RWPE1 (cell line): ENCODE results near the gene PRND.

Experiments used
- CTCF ChIA-PET: fragments of 350-600 bp; sonication (Branson Sonifier 250); formaldehyde crosslinking; extraction: SDS; loops from one replicate; lab custom pipeline; 2021; lab: Yijun Ruan, JAX
- POLR2A ChIA-PET: fragments of 400-600 bp; formaldehyde crosslinking; extraction: SDS; loops from one replicate; lab custom pipeline; 2020; ENCODE audit warnings: antibody characterized with exemption; ENCODE audit not compliant: low non-redundant PET; lab: Yijun Ruan, JAX
- DNase-seq: peaks from one replicate; pipeline ENCODE4 v3.0.0; 2012; ENCODE audit warnings: low spot score
- H3K27ac ChIP-seq: fragments of 450-650 bp; 2 replicates; pipeline ENCODE4 v1.5.1; 2017
- CTCF ChIP-seq: fragments of 450-650 bp; conservative IDR thresholded peaks from 2 replicates; pipeline ENCODE4 v1.5.1; 2017; ENCODE audit warnings: low read depth, mild to moderate bottlenecking

Gene PRND

GRCh38 chr20:4721719-4722118 lies at the start of gene PRND:
PRND (plus strand) TSS chr20:4721909; CDS start chr20:4724552, 2,643 bp downstream.
- CTCF ChIA-PET = interaction anchor here (0.6 to 1.1 kb wide), 4 partner anchors 108 to 471 kb away, joined by 3 to 5 read pairs (median 3); no protein-coding TSS in a partner anchor

GRCh38 chr20:4672948-4673347 lies 48.8 kb upstream of the PRND start:
- CTCF ChIA-PET = interaction anchor here (0.5 kb wide), 1 partner anchor 12 kb away, joined by 4 read pairs; no protein-coding TSS in a partner anchor
- no peak for DNase-seq
- no peak for TF ChIP-seq CTCF

More at GRCh38 chr20:4721719-4722118, at the start of gene PRND:
- no peak within 1 kb of the TSS for H3K27ac ChIP-seq
- no peak for DNase-seq
- POLR2A ChIA-PET = no interaction called here
- no peak for TF ChIP-seq CTCF

GRCh38 chr20:4673371-4674001 lies 48.2 kb upstream of the PRND start:
- ChIA-PET POLR2A (no interaction called here), CTCF (no interaction called here)
- DNase-seq = no peak
- no peak for TF ChIP-seq CTCF
- no peak overlapping the region for H3K27ac ChIP-seq

More at GRCh38 chr20:4672948-4673347, 48.8 kb upstream of the PRND start:
- no peak overlapping the region for H3K27ac ChIP-seq
- POLR2A ChIA-PET = no interaction called here

- ChIA-PET CTCF (no interaction called here), POLR2A (no interaction called here)
- DNase-seq = no peak
- H3K27ac ChIP-seq = no peak overlapping the region
- no peak for TF ChIP-seq CTCF
Observed at GRCh38 chr20:4674672-4675071, 47.0 kb upstream of the PRND start.

- no peak for DNase-seq
- POLR2A ChIA-PET = no interaction called here
- no peak overlapping the region for H3K27ac ChIP-seq
- TF ChIP-seq CTCF = no peak
- CTCF ChIA-PET = interaction anchor here (0.6 kb wide), 1 partner anchor 53 kb away, joined by 5 read pairs; no protein-coding TSS in a partner anchor
Observed at GRCh38 chr20:4677846-4678245, 43.9 kb upstream of the PRND start.

GRCh38 chr20:4681401-4681800 lies 40.3 kb upstream of the PRND start:
- ChIA-PET POLR2A (interaction anchor here (0.6 kb wide), 1 partner anchor 928 kb away, joined by 6 read pairs; no protein-coding TSS in a partner anchor), CTCF (no interaction called here)
- TF ChIP-seq CTCF = no peak
- DNase-seq = no peak
- peak overlapping the region; percentile 63 for H3K27ac ChIP-seq
